GM19351 (cell line): Measurements from ENCODE around the gene SP140.
A peak's percentile ranks its signal among the peaks of the same experiment; 100 is the strongest.
"Not testable (repeated sequence)": the region's sequence is repeated elsewhere in the genome, so short reads cannot be mapped to it uniquely, and the experiment has no call there.

Experiments used
- ATAC-seq: cut with Tn5 transposase; IDR thresholded peaks from one replicate; pipeline ENCODE4 v1.9.1; 2021; ENCODE audit warnings: mild to moderate bottlenecking, moderate library complexity; ENCODE audit not compliant: unreplicated experiment

Gene SP140

GRCh38 chr2:230225486-230225885 lies at the start of gene SP140:
TSS of gene SP140 (plus strand) at chr2:230225736. CDS start at chr2:230225845, 109 bp downstream.
- ATAC-seq = peak; percentile 70

GRCh38 chr2:230176996-230177395 lies 48.5 kb upstream of the SP140 start:
- no peak for ATAC-seq

GRCh38 chr2:230178546-230179485 lies 46.7 kb upstream of the SP140 start:
- ATAC-seq = no peak

- no peak for ATAC-seq
Measured at GRCh38 chr2:230179907-230180306, 45.6 kb upstream of the SP140 start.

GRCh38 chr2:230181195-230181594 lies 44.3 kb upstream of the SP140 start:
- ATAC-seq = no peak

- ATAC-seq = no peak
Measured at GRCh38 chr2:230184727-230185578, 40.6 kb upstream of the SP140 start.

GRCh38 chr2:230202430-230203109 lies 23.0 kb upstream of the SP140 start:
- peak; percentile 63 for ATAC-seq

- ATAC-seq = peak; percentile 53
Measured at GRCh38 chr2:230203110-230203676, 22.3 kb upstream of the SP140 start.

GRCh38 chr2:230205034-230205433 lies 20.5 kb upstream of the SP140 start:
- peak; percentile 38 for ATAC-seq

GRCh38 chr2:230205721-230206120 lies 19.8 kb upstream of the SP140 start:
- peak; percentile 21 for ATAC-seq

- ATAC-seq = no peak
Measured at GRCh38 chr2:230208576-230208975, 17.0 kb upstream of the SP140 start.

GRCh38 chr2:230209422-230210051 lies 16.0 kb upstream of the SP140 start:
- peak; percentile 48 for ATAC-seq

- ATAC-seq = no peak
Measured at GRCh38 chr2:230216489-230216888, 9.0 kb upstream of the SP140 start.

GRCh38 chr2:230217424-230217823 lies 8.1 kb upstream of the SP140 start:
- ATAC-seq = peak; percentile 44

GRCh38 chr2:230218421-230218820 lies 7.1 kb upstream of the SP140 start:
- no peak for ATAC-seq

- ATAC-seq = peak; percentile 83
Measured at GRCh38 chr2:230219419-230220331, 5.9 kb upstream of the SP140 start, which contains the start of gene SP110. TSS of gene SP110 (minus strand) at chr2:230219984. CDS start at chr2:230216927, 3,057 bp downstream.

GRCh38 chr2:230220347-230220969 lies 5.1 kb upstream of the SP140 start:
- no peak for ATAC-seq

- no peak for ATAC-seq
Measured at GRCh38 chr2:230221493-230221892, 4.0 kb upstream of the SP140 start.

GRCh38 chr2:230222829-230223228 lies 2.7 kb upstream of the SP140 start:
- not testable (repeated sequence) for ATAC-seq
